Prostate gland (tissue), 2 donors: ENCODE measurements around the gene TNNI3K. TPM values are rescaled to one million over a fixed set of nuclear protein-coding genes. Genes with fewer than 3 reads are reported as not detected.

Experiments
- DNase-seq: peaks from one replicate; pipeline ENCODE4 v3.0.0-alpha.2; 2019; ENCODE audit warnings: low spot score
- H3K27ac ChIP-seq, 2 donors: fragments of 200-600 bp; sonication (generic); 2 replicates each; pipeline ENCODE4 v1.5.1; 2017 to 2019
- H3K27me3 ChIP-seq: fragments of 200-600 bp; sonication (generic); replicated peaks from 2 replicates; pipeline ENCODE4 v1.5.1; 2019; ENCODE audit not compliant: insufficient read depth
- H3K36me3 ChIP-seq, 2 donors: fragments of 200-600 bp; sonication (generic); 1 replicate in 1 of 2; 2 replicates in 1 of 2; pipeline versions ENCODE4 v1.5.1 to v1.8.1; 2017 to 2019
- H3K4me1 ChIP-seq: fragments of 200-600 bp; sonication (generic); replicated peaks from 2 replicates; pipeline ENCODE4 v1.5.1; 2019
- H3K4me3 ChIP-seq, 2 donors: fragments of 200-600 bp; sonication (generic); 2 replicates each; pipeline ENCODE4 v1.5.1; 2017 to 2019
- H3K9me3 ChIP-seq: fragments of 200-600 bp; sonication (generic); 2 replicates; pipeline ENCODE4 v1.5.1; 2017
- POLR2A ChIP-seq: fragments of 450-650 bp; IDR thresholded peaks from one replicate; pipeline ENCODE4 v1.6.1; 2016; ENCODE audit warnings: antibody characterized with exemption, mild to moderate bottlenecking
- POLR2AphosphoS5 ChIP-seq: sonication (generic); formaldehyde crosslinking; IDR thresholded peaks from one replicate; pipeline ENCODE4 v1.6.1; 2017; ENCODE audit warnings: antibody characterized with exemption
- WGBS: methylation state at CpG from one replicate; pipeline ENCODE4 v1.1.5; 2018; 5-methylcytosine and 5-hydroxymethylcytosine counted together
- intact Hi-C: fragments of 100-400 bp; cut with DNase I; formaldehyde crosslinking; loops from one replicate; pipeline ENCODE4 v1.14.2; 2022
- total RNA-seq, 2 donors: library from RNA; depleted of rRNA; stranded (reverse); fragments of >200 nt; gene quantifications; one replicate each; pipeline ENCODE4 v1.1.0, GENCODE V29; 2016
- TF ChIP-seq, protein P1 (sequence below), 4 experiments: fragments of 200-600 bp in 2 of 4; fragments of 450-650 bp in 2 of 4; sonication (generic) in 2 of 4; IDR thresholded peaks; 1 replicate in 3 of 4; 2 replicates in 1 of 4; pipeline ENCODE4 v1.5.1; 2016 to 2019; ENCODE audit warnings: antibody characterized with exemption in 4 of 4, mild to moderate bottlenecking in 2 of 4, moderate library complexity in 2 of 4

The TNNI3K gene
- total RNA-seq, 2 donors from 2014 or later: not detected

DNA sequence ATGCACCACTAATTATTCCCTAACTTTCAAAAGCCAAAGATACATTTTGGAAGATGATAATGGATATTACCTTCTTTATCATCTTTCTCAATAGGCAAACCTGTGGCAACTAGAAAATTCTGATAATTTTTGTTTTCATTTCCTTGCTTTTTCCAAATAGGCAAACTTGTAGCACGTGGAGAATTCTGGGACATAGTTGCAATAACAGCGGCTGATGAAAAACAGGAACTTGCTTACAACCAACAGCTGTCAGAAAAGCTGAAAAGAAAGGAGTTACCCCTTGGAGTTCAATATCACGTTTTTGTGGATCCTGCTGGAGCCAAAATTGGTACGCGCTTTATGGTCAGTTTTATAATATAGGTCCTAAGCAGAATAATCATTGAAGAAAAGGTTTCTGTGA is 35.7 kb upstream of the TNNI3K start:
- intact Hi-C loops: loop anchor here (5.0 kb wide), 1 partner anchor 533 kb away; the partner anchor contains the start of genes CRYZ and TYW3
- H3K4me3 ChIP-seq: no peak overlapping the region
- 90% methylated on average over 5 of the region's 5 CpGs for WGBS

GRCh38 chr1:74205266-74205665 is 29.9 kb upstream of the TNNI3K start:
- intact Hi-C loops: no loop called here
- Histone ChIP-seq H3K27ac (no peak overlapping the region), H3K4me3 (no peak overlapping the region), H3K27me3 (no peaks in the 10 kb centered on the region), H3K4me1 (no peaks in the 10 kb centered on the region), H3K36me3 (no peaks in the 10 kb centered on the region), H3K9me3 (no peaks in the 10 kb centered on the region)
- no peak for DNase-seq
- WGBS: 67% methylated on average over 2 of the region's 2 CpGs
- TF ChIP-seq POLR2A (no peak), POLR2AphosphoS5 (no peak)
- TF ChIP-seq, protein P1, sequence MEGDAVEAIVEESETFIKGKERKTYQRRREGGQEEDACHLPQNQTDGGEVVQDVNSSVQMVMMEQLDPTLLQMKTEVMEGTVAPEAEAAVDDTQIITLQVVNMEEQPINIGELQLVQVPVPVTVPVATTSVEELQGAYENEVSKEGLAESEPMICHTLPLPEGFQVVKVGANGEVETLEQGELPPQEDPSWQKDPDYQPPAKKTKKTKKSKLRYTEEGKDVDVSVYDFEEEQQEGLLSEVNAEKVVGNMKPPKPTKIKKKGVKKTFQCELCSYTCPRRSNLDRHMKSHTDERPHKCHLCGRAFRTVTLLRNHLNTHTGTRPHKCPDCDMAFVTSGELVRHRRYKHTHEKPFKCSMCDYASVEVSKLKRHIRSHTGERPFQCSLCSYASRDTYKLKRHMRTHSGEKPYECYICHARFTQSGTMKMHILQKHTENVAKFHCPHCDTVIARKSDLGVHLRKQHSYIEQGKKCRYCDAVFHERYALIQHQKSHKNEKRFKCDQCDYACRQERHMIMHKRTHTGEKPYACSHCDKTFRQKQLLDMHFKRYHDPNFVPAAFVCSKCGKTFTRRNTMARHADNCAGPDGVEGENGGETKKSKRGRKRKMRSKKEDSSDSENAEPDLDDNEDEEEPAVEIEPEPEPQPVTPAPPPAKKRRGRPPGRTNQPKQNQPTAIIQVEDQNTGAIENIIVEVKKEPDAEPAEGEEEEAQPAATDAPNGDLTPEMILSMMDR (IDR thresholded peaks at IDR 0.05): no peak

More for the DNA sequence above, 35.7 kb upstream of the TNNI3K start:
- no peak overlapping the region for H3K27ac ChIP-seq
- H3K36me3 ChIP-seq: no peaks in the 10 kb centered on the region
- DNase-seq: no peak
- no peaks in the 10 kb centered on the region for H3K4me1 ChIP-seq
- H3K27me3 ChIP-seq: no peaks in the 10 kb centered on the region
- no peaks in the 10 kb centered on the region for H3K9me3 ChIP-seq
- TF ChIP-seq POLR2AphosphoS5 (no peak), POLR2A (no peak)
- TF ChIP-seq, protein P1 (IDR thresholded peaks at IDR 0.05): no peak

- intact Hi-C loops: no loop called here
- no peak overlapping the region for H3K4me3 ChIP-seq
- no peaks in the 10 kb centered on the region for H3K4me1 ChIP-seq
- no peaks in the 10 kb centered on the region for H3K27me3 ChIP-seq
- no peak overlapping the region for H3K27ac ChIP-seq
- H3K36me3 ChIP-seq: no peaks in the 10 kb centered on the region
- no peak for DNase-seq
- TF ChIP-seq POLR2AphosphoS5 (no peak), POLR2A (no peak)
- TF ChIP-seq, protein P1 (IDR thresholded peaks at IDR 0.05): no peak
- WGBS: 97% methylated on average over 1 of the region's 1 CpG
- H3K9me3 ChIP-seq: no peaks in the 10 kb centered on the region
Observed at GRCh38 chr1:74215229-74215628, 20.0 kb upstream of the TNNI3K start.

GRCh38 chr1:74222701-74223100 is 12.5 kb upstream of the TNNI3K start:
- Histone ChIP-seq H3K4me3 (no peak overlapping the region), H3K9me3 (no peaks in the 10 kb centered on the region), H3K27ac (no peak overlapping the region), H3K36me3 (no peaks in the 10 kb centered on the region), H3K27me3 (no peaks in the 10 kb centered on the region), H3K4me1 (no peaks in the 10 kb centered on the region)
- no peak for DNase-seq
- 94% methylated on average over 5 of the region's 5 CpGs for WGBS
- intact Hi-C loops: no loop called here
- TF ChIP-seq POLR2AphosphoS5: no peak
- TF ChIP-seq, protein P1 (IDR thresholded peaks at IDR 0.05): no peak
- TF ChIP-seq POLR2A: no peak

DNA sequence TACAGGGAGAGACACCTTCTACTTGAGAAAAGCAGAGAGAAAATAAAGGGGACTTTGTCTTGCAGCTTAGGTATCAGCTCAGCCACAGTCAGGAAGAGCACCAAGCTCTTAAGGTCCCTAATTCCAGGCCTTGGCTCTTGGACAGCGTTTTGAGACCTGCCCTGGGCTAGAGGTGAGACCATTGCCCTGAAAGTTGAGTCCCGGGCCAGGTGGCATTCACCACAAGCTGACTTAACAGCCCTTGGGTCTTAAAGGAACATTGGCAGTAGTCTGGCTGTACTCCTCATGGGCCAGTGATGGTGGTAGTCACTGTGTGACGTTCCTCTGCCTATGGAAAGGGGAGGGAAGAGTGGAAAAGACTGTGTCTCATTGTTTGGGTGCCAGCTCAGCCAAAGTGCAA is 11.7 kb upstream of the TNNI3K start:
- H3K27ac ChIP-seq: no peak overlapping the region
- no peaks in the 10 kb centered on the region for H3K27me3 ChIP-seq
- H3K9me3 ChIP-seq: no peaks in the 10 kb centered on the region
- 46% methylated on average over 2 of the region's 3 CpGs for WGBS
- no peaks in the 10 kb centered on the region for H3K4me1 ChIP-seq
- no peak for DNase-seq
- no peaks in the 10 kb centered on the region for H3K36me3 ChIP-seq
- H3K4me3 ChIP-seq: no peak overlapping the region
- TF ChIP-seq, protein P1 (IDR thresholded peaks at IDR 0.05): no peak
- TF ChIP-seq POLR2A (no peak), POLR2AphosphoS5 (no peak)
- intact Hi-C loops: no loop called here
